Measurements from ENCODE around the gene WTIP.
A peak's percentile ranks its signal among the peaks of the same experiment; 100 is the strongest.

The WTIP gene

DNA sequence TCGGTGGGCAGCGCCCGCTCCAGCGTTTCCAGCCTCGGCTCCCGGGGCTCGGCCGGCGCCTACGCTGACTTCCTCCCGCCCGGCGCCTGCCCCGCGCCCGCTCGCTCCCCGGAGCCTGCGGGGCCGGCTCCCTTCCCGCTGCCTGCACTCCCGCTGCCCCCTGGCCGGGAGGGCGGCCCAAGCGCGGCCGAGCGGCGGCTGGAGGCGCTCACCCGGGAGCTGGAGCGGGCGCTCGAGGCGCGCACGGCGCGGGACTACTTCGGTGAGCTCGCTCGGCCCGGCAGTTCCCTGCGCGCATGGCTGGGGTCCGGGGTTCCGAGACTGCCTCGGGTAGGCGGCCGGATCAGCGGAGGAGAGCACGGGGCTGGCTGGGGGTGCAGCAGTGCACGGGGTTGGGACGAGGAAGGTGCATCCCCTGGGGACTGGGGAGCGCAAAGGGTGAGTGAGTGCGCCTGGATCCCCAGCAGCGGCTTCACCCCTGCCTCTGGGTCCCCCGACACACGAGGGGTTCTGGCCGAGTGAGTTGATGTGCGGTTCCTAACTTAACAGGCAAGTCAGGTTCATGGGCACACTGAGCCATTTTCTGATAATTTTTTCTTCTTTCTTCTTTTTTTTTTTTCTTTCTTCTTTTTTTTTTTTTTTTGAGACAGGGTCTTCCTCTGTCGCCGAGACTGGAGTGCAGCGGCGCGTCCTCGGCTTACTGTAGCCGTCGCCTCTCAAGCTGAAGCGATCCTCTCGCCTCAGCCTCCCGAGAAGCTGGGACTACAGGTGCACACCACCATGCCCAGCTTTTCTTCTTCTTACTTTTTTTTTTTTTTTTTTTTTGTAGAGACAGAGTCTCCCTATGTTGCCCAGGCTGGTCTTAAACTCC, 1.1 kb downstream of the WTIP start:
- H3K36me3 Mint-ChIP-seq (ENCODE audit: insufficient read depth): peaks cover 3% of the 10 kb centered on the region
- DNase-seq (ENCODE audit: low spot score in 2 of 2) (no peak), ATAC-seq (replicated peaks; ENCODE audit: extremely low read depth, poor library complexity, severe bottlenecking) (no peak)
- no peak overlapping the region for H3K27ac Mint-ChIP-seq (ENCODE audit: low read depth)
- H3K4me1 Mint-ChIP-seq: peaks cover 7% of the 10 kb centered on the region
- no peaks in the 10 kb centered on the region for H3K9me3 Mint-ChIP-seq
- peaks cover 58% of the 10 kb centered on the region for H3K27me3 Mint-ChIP-seq
- peak overlapping the region; percentile 66 for H3K4me3 Mint-ChIP-seq

DNA sequence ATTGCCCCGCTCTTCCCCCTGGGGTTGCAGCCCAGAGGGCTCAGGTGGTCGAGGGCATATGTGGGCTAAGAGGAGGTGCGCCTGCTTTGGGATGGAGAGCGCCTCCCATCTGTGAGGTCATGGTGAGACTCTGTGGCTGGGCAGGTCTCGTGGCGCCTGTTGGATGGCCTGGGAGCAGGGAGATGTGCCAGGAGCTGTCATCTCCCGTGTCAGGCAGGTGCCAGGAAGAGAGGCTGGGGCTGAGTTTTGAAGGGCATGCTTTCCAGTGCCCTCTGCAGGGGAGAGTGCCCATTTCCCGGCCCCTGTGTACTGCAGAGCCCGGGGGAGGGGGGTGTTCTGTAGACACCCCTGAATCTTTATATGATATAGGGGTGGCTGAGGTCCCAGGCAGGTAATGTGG, 2.8 kb downstream of the WTIP start:
- peaks cover 65% of the 10 kb centered on the region for H3K27me3 Mint-ChIP-seq
- H3K9me3 Mint-ChIP-seq: no peaks in the 10 kb centered on the region
- DNase-seq (ENCODE audit: low spot score in 2 of 2) (no peak), ATAC-seq (replicated peaks; ENCODE audit: extremely low read depth, poor library complexity, severe bottlenecking) (no peak)
- no peak overlapping the region for H3K4me3 Mint-ChIP-seq
- peaks cover 7% of the 10 kb centered on the region for H3K4me1 Mint-ChIP-seq
- H3K27ac Mint-ChIP-seq (ENCODE audit: low read depth): no peak overlapping the region
- H3K36me3 Mint-ChIP-seq (ENCODE audit: insufficient read depth): peaks cover 3% of the 10 kb centered on the region

DNA sequence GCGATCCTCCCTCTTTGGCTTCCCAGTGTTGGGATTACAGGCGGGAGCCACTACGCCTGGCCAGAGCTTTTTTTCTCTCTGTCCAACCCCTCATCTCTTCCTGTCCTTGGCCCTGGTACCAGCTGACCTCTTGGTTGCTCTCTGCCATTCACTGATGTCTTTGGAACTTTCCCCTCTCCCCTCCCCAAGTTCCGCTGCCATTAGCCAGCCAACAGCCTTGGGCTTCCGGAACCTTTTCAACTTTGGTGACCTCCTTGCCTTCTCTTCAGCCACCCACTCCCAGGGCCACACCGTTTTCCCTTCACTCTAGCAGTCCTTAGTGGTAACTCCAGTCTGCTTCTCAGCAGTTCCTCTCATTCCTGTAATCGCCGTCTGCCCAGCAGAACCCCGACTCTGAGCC, 4.3 kb downstream of the WTIP start:
- DNase-seq (ENCODE audit: low spot score in 2 of 2) (no peak), ATAC-seq (replicated peaks; ENCODE audit: extremely low read depth, poor library complexity, severe bottlenecking) (no peak)
- Mint-ChIP-seq H3K4me1 (peaks cover 7% of the 10 kb centered on the region), H3K27ac (ENCODE audit: low read depth) (no peak overlapping the region), H3K36me3 (ENCODE audit: insufficient read depth) (peaks cover 3% of the 10 kb centered on the region), H3K9me3 (no peaks in the 10 kb centered on the region), H3K27me3 (peaks cover 54% of the 10 kb centered on the region), H3K4me3 (no peak overlapping the region)

DNA sequence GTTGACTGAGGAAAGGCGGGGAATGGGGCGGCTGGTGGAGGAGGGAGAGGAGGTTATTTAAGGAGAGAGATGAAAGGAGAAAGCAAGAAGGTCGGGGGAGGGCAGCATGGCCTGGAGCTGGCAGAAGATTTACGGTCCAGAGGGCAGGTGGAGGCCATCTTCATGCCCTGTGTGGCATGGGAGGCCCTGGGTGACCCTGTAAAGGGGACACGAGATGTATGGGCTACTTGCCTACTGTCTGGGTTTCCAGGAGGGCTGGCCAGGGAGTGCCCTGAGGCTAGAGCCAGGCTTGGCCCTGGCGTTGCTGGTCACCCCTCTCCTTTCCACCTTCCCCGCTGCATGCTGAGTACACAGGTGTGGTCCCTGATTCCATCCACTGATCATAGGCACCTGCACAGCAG, 6.1 kb downstream of the WTIP start:
- H3K36me3 Mint-ChIP-seq (ENCODE audit: insufficient read depth): peaks cover 3% of the 10 kb centered on the region
- ATAC-seq (replicated peaks; ENCODE audit: extremely low read depth, poor library complexity, severe bottlenecking) (no peak), DNase-seq (ENCODE audit: low spot score in 2 of 2) (no peak)
- peaks cover 51% of the 10 kb centered on the region for H3K27me3 Mint-ChIP-seq
- H3K27ac Mint-ChIP-seq (ENCODE audit: low read depth): no peak overlapping the region
- peaks cover 7% of the 10 kb centered on the region for H3K4me1 Mint-ChIP-seq
- H3K4me3 Mint-ChIP-seq: no peak overlapping the region
- H3K9me3 Mint-ChIP-seq: no peaks in the 10 kb centered on the region

DNA sequence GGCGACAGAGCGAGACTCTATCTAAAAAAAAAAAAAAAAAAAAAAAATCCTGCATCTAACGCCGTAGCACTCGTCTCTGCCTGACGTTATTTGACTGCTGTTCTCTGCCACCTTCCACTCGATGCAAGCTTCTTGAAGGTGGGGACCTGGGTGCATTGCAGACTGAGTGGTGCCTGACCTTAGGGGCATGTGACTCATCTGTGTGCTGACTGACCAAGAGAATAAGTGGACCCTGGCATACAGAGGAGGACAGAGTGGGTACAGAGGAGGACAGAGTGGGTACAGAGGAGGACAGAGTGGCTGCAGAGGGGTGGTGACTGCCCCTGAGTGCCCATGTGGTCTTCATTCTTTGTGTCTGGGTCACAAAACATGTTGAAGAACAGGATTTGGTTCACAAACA, 7.6 kb downstream of the WTIP start:
- Mint-ChIP-seq H3K9me3 (no peaks in the 10 kb centered on the region), H3K4me3 (no peak overlapping the region), H3K4me1 (no peaks in the 10 kb centered on the region), H3K27ac (ENCODE audit: low read depth) (no peak overlapping the region), H3K27me3 (peaks cover 36% of the 10 kb centered on the region), H3K36me3 (ENCODE audit: insufficient read depth) (no peaks in the 10 kb centered on the region)
- no peak for DNase-seq (ENCODE audit: low spot score in 2 of 2)
- no peak for ATAC-seq (replicated peaks; ENCODE audit: extremely low read depth, poor library complexity, severe bottlenecking)

DNA sequence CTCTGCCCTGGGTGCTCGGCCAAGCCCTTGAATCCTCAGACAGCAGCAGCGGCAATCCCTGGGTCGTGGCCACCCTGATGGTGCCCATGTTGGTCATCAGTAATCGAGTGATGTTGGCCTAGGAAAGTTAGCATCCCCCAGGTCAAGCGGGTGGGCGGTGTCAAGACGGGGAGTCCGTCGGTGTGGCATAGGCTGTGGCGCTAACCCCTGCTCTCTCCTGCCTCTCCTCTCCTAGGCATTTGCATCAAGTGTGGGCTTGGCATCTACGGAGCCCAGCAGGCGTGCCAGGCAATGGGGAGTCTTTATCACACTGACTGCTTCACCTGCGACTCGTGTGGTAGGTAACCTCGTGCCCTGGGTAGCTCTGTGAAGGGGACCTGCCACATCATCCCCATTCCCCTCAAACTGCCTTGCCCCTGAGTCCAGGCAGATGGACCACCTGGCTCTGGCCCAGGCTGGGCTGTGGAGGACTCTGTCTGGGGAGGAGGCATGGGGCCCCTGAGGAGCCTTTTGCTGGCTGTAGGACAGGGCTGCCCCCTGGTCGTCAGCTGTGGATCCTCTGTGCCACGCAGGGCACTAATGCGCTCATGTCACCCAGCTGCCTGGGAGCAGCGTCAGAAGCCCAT, 8.7 kb downstream of the WTIP start:
- H3K27me3 Mint-ChIP-seq: peaks cover 29% of the 10 kb centered on the region
- no peaks in the 10 kb centered on the region for H3K4me1 Mint-ChIP-seq
- no peaks in the 10 kb centered on the region for H3K9me3 Mint-ChIP-seq
- H3K36me3 Mint-ChIP-seq (ENCODE audit: insufficient read depth): no peaks in the 10 kb centered on the region
- ATAC-seq (replicated peaks; ENCODE audit: extremely low read depth, poor library complexity, severe bottlenecking) (no peak), DNase-seq (ENCODE audit: low spot score in 2 of 2) (no peak)
- no peak overlapping the region for H3K27ac Mint-ChIP-seq (ENCODE audit: low read depth)
- H3K4me3 Mint-ChIP-seq: no peak overlapping the region

DNA sequence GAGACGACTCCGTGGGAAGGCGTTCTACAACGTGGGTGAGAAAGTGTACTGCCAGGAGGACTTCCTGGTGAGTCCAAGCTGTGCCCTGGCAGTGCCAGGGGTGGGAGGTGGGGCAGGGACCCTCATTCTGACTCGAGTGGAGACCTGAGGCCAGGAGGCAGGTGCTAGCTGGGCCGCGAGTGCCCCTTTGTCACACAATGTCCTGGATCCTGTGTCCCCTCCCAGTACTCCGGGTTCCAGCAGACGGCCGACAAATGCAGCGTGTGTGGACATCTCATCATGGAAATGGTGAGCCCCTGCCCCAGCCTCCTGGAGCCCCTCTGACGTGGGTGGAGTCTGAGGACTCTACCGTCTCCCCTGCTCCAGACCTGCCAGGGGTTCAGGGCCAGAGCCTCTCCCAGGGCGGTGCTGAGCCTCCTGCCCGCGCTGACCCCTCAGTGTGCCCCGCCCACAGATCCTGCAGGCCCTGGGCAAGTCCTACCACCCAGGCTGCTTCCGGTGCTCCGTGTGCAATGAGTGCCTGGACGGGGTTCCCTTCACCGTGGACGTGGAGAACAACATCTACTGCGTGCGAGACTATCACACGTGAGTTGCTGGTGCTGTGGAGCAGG, 11.6 kb downstream of the WTIP start:
- Mint-ChIP-seq H3K4me1 (peaks cover under 1% of the 10 kb centered on the region), H3K36me3 (ENCODE audit: insufficient read depth) (no peaks in the 10 kb centered on the region), H3K27me3 (peaks cover 11% of the 10 kb centered on the region), H3K27ac (ENCODE audit: low read depth) (no peak overlapping the region), H3K9me3 (no peaks in the 10 kb centered on the region), H3K4me3 (no peak overlapping the region)
- DNase-seq (ENCODE audit: low spot score in 2 of 2): no peak
- ATAC-seq (replicated peaks; ENCODE audit: extremely low read depth, poor library complexity, severe bottlenecking): no peak

DNA sequence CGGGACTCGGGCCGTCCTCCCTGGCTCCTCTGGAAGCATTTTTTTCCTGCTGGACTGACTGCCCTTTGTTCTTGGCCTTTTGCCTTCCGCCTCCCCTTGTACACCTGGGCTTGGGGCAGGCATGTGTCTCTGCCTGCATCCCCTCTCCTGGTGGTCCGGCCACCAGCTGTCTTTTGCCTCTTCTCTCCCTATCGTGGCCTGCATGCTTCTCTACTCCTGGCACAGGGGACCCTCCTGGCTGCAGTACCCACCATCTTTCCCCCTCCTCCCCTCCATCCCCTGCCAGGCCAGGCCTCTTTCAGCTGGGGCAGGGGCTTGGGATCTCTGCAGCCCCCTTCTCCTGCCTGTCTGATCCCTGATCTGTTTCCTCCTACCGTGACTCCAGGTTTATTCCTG, 12.1 kb downstream of the WTIP start:
- peaks cover 5% of the 10 kb centered on the region for H3K4me1 Mint-ChIP-seq
- DNase-seq (ENCODE audit: low spot score in 2 of 2): no peak
- no peak overlapping the region for H3K27ac Mint-ChIP-seq (ENCODE audit: low read depth)
- H3K36me3 Mint-ChIP-seq (ENCODE audit: insufficient read depth): no peaks in the 10 kb centered on the region
- no peaks in the 10 kb centered on the region for H3K9me3 Mint-ChIP-seq
- ATAC-seq (replicated peaks; ENCODE audit: extremely low read depth, poor library complexity, severe bottlenecking): no peak
- H3K27me3 Mint-ChIP-seq: peaks cover 14% of the 10 kb centered on the region
- H3K4me3 Mint-ChIP-seq: no peak overlapping the region

DNA sequence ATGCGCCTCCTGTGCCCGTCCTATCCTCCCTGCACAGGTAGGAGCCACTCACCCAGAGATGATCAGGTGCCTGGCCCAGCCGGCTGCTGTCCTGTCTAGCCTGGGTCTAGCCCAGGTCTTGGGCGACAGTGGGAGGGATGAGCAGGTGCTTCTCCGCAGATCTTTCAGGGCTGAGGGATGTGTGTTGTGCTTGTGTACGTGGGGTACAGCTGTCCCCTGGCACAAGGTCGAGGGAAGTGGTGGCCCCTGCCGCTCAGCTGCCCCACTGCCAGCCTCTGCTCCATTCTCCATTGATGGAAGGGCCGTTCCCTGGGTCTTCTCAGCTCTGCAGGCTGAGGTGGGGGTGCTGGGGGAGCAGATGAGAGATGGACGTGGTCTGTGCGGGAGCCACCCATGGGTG, 13.0 kb downstream of the WTIP start:
- H3K27me3 Mint-ChIP-seq: peaks cover 18% of the 10 kb centered on the region
- H3K4me1 Mint-ChIP-seq: peaks cover 5% of the 10 kb centered on the region
- H3K4me3 Mint-ChIP-seq: no peak overlapping the region
- H3K9me3 Mint-ChIP-seq: no peaks in the 10 kb centered on the region
- DNase-seq (ENCODE audit: low spot score in 2 of 2) (no peak), ATAC-seq (replicated peaks; ENCODE audit: extremely low read depth, poor library complexity, severe bottlenecking) (no peak)
- H3K36me3 Mint-ChIP-seq (ENCODE audit: insufficient read depth): no peaks in the 10 kb centered on the region
- no peak overlapping the region for H3K27ac Mint-ChIP-seq (ENCODE audit: low read depth)

DNA sequence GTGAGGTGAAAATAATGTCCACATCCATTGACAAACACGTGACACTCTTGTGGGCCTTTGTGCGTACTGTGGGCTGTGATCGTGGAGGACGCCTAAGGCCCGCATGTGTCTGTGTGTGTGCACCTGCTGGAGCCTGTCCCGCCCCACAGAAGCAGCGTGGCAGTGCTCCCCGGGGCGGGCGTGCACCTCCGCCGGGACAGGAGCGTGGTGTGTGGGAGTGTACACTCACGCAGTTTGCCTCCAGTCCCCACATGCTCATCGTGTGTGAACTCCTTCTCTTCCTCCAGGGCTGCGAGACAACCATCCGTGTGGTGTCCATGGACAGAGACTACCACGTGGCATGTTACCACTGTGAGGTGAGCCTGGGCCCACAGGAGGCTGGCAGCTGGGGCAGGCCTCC, 13.9 kb downstream of the WTIP start:
- ATAC-seq (replicated peaks; ENCODE audit: extremely low read depth, poor library complexity, severe bottlenecking): no peak
- Mint-ChIP-seq H3K4me3 (no peak overlapping the region), H3K27ac (ENCODE audit: low read depth) (no peak overlapping the region), H3K36me3 (ENCODE audit: insufficient read depth) (no peaks in the 10 kb centered on the region), H3K9me3 (no peaks in the 10 kb centered on the region), H3K27me3 (peaks cover 26% of the 10 kb centered on the region), H3K4me1 (peaks cover 5% of the 10 kb centered on the region)
- no peak for DNase-seq (ENCODE audit: low spot score in 2 of 2)

DNA sequence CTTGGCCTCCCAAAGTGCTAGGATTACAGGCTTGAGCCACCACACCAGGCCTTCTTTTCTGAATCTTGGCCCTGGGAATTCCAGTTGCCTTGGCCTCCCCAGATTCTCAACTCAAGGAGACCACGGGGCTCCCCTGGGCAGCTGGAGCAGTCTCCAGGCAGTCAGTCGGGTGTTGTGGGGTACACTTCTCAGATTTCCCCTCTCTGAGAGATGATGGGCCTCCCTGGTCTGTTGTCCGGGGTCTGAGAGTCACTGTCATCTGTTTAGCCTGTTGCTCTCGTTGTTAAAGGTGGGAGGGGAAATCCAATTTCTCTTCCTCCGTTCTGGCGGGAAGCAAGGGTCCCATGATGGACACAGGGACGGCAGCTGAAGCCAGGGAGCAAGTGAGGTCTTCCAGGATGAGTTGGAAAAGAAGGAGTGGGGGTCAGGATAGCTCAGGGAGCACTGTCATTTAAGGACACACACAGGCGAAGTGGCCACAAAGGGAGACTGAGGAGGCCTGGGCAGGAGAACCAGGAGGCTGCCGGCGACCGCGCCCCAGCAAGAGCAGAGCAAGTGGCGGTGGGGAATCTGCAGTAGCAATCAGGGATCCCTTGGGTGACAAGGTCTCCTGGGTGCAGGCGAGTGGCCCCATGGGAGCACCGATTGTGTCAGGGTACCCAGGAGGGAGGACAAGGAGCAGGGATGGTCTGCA, 15.7 kb downstream of the WTIP start:
- Mint-ChIP-seq H3K36me3 (ENCODE audit: insufficient read depth) (no peaks in the 10 kb centered on the region), H3K9me3 (no peaks in the 10 kb centered on the region), H3K27ac (ENCODE audit: low read depth) (no peak overlapping the region), H3K27me3 (peaks cover 35% of the 10 kb centered on the region), H3K4me1 (peaks cover 5% of the 10 kb centered on the region), H3K4me3 (no peak overlapping the region)
- DNase-seq (ENCODE audit: low spot score in 2 of 2) (no peak), ATAC-seq (replicated peaks; ENCODE audit: extremely low read depth, poor library complexity, severe bottlenecking) (no peak)

DNA sequence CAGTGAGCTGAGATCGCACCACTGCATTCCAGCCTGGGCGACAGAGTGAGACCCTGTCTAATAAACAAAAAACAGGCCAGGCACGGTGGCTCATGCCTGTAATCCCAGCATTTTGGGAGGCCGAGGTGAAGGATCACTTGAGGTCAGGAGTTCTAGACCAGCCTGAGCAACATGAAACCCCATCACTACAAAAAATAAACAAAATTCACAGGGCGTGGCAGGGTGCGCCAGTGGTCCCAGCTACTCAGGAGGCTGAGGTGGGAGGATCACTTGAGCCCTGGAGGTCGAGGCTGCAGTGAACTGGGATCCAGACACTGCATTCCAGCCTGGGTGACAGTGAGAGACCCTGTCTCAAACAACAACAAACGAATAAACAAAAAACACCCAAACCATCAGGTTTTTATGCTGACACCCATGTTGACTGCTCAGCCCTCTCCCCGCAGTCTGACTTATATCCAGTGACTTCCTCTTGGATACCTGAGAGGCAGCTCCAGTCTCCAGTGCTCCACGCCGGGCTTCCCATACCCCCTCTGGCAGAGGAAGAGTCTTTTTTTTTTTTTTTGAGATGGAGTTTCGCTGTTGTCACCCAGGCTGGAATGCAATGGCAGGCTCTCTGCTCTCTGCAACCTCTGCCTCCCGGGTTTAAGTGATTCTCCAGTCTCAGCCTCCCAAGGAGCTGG, 17.7 kb downstream of the WTIP start:
- peaks cover 10% of the 10 kb centered on the region for H3K4me1 Mint-ChIP-seq
- no peaks in the 10 kb centered on the region for H3K9me3 Mint-ChIP-seq
- ATAC-seq (replicated peaks; ENCODE audit: extremely low read depth, poor library complexity, severe bottlenecking) (no peak), DNase-seq (ENCODE audit: low spot score in 2 of 2) (no peak)
- H3K27ac Mint-ChIP-seq (ENCODE audit: low read depth): no peak overlapping the region
- H3K4me3 Mint-ChIP-seq: no peak overlapping the region
- no peaks in the 10 kb centered on the region for H3K36me3 Mint-ChIP-seq (ENCODE audit: insufficient read depth)
- peaks cover 54% of the 10 kb centered on the region for H3K27me3 Mint-ChIP-seq

All from central memory CD8-positive, alpha-beta T cell (primary cell).